A549 (cell line): ENCODE measurements around the gene AMPH. TPM values are rescaled to one million over a fixed set of nuclear protein-coding genes. Genes with fewer than 3 reads are reported as not detected.

ENCODE experiments used
- ATAC-seq, 2 experiments: fragments of 200-7000 bp in 1 of 2; fragments of >200 bp in 1 of 2; cut with Nextera tagmentation in 1 of 2; cut with Tn5 transposase in 1 of 2; 3 replicates each; pipeline versions ENCODE4 v1.8.0 to v1.9.1; 2018 to 2020; ENCODE audit warnings: mild to moderate bottlenecking in 1 of 2, moderate library complexity in 1 of 2
- CTCF ChIA-PET: fragments of 300-600 bp; sonication (Branson Sonifier 250); formaldehyde crosslinking; extraction: SDS; loops from one replicate; lab custom pipeline; 2021; ENCODE audit warnings: antibody characterized with exemption, inconsistent platforms; lab: Yijun Ruan, JAX
- POLR2A ChIA-PET: fragments of 350-600 bp; formaldehyde crosslinking; extraction: SDS; loops from one replicate; lab custom pipeline; 2021; ENCODE audit warnings: antibody characterized with exemption, inconsistent platforms; lab: Yijun Ruan, JAX
- DNase-seq, 2 experiments: peaks; one replicate each; pipeline versions ENCODE4 v3.0.0 to v3.0.0-alpha.2; 2011 to 2016; ENCODE audit warnings: low read depth in 1 of 2, low spot score in 1 of 2
- FAIRE-seq: peaks from 2 replicates; lab custom pipeline; 2011; peaks lifted over from hg19 to GRCh38; lab: Jason Lieb, UNC
- H3K27ac ChIP-seq, 2 experiments: fragments of >200 bp; sonication (Bioruptor Twin); formaldehyde crosslinking; 3 replicates each; pipeline ENCODE4 v1.5.1; 2016 to 2017
- H3K4me1 ChIP-seq: fragments of >200 bp; sonication (Bioruptor Twin); formaldehyde crosslinking; 3 replicates; pipeline ENCODE4 v1.6.1; 2016
- H3K4me2 ChIP-seq: fragments of >200 bp; sonication (Bioruptor Twin); formaldehyde crosslinking; 3 replicates; pipeline ENCODE4 v1.6.1; 2016
- H3K4me3 ChIP-seq: fragments of >200 bp; sonication (Bioruptor Twin); formaldehyde crosslinking; 3 replicates; pipeline ENCODE4 v1.5.1; 2016
- H3K9me3 ChIP-seq: fragments of >200 bp; sonication (Bioruptor Twin); formaldehyde crosslinking; 3 replicates; pipeline ENCODE4 v1.6.1; 2016
- ATOH8 ChIP-seq: fragments of 250-450 bp; sonication (Bioruptor Pico); IDR thresholded peaks from 2 replicates; pipeline ENCODE4 v1.5.0; 2020; ENCODE audit warnings: low read depth, mild to moderate bottlenecking, moderate library complexity
- CHD2 ChIP-seq: fragments of 150-350 bp; IDR thresholded peaks from 2 replicates; pipeline ENCODE4 v1.6.1; 2014; ENCODE audit warnings: low read length; ENCODE audit not compliant: partially characterized antibody
- EHF ChIP-seq: fragments of 250-450 bp; sonication (Bioruptor Pico); IDR thresholded peaks from 2 replicates; pipeline ENCODE4 v1.5.0; 2020; ENCODE audit warnings: mild to moderate bottlenecking
- EP300 ChIP-seq, 2 experiments: fragments of >200 bp; sonication (Bioruptor Twin); formaldehyde crosslinking; IDR thresholded peaks; 2 replicates in 1 of 2; 3 replicates in 1 of 2; pipeline ENCODE4 v1.6.1; 2016 to 2017
- ESRRA ChIP-seq: fragments of 150-350 bp; IDR thresholded peaks from 2 replicates; pipeline ENCODE4 v1.6.1; 2014; ENCODE audit warnings: mild to moderate bottlenecking, low read length, borderline replicate concordance
- FOXS1 ChIP-seq: fragments of 250-450 bp; sonication (Bioruptor Pico); IDR thresholded peaks from 2 replicates; pipeline ENCODE4 v1.5.0; 2020; ENCODE audit warnings: mild to moderate bottlenecking, moderate library complexity
- HDAC2 ChIP-seq: fragments of 200-600 bp; sonication (generic); IDR thresholded peaks from 2 replicates; pipeline ENCODE4 v1.6.1; 2016
- HMGXB4 ChIP-seq: fragments of 250-450 bp; sonication (Bioruptor Pico); IDR thresholded peaks from 2 replicates; pipeline ENCODE4 v1.5.0; 2021; ENCODE audit warnings: mild to moderate bottlenecking, moderate library complexity, borderline replicate concordance
- HOXA7 ChIP-seq: fragments of 250-450 bp; sonication (Bioruptor Pico); IDR thresholded peaks from 2 replicates; pipeline ENCODE4 v1.5.0; 2020; ENCODE audit warnings: mild to moderate bottlenecking, moderate library complexity
- HOXB13 ChIP-seq: fragments of 250-450 bp; sonication (Bioruptor Pico); IDR thresholded peaks from 2 replicates; pipeline ENCODE4 v1.5.0; 2020; ENCODE audit warnings: low read depth, mild to moderate bottlenecking, moderate library complexity
- HOXB5 ChIP-seq: fragments of 250-450 bp; sonication (Bioruptor Pico); IDR thresholded peaks from 2 replicates; pipeline ENCODE4 v1.5.0; 2020; ENCODE audit warnings: mild to moderate bottlenecking, moderate library complexity
- KDM5A ChIP-seq: fragments of 200-600 bp; sonication (generic); IDR thresholded peaks from 2 replicates; pipeline ENCODE4 v1.6.1; 2016; ENCODE audit warnings: antibody characterized with exemption, mild to moderate bottlenecking
- MAFK ChIP-seq: fragments of 450-650 bp; IDR thresholded peaks from 2 replicates; pipeline ENCODE4 v1.6.1; 2014; ENCODE audit not compliant: partially characterized antibody
- MAX ChIP-seq: IDR thresholded peaks from 2 replicates; pipeline ENCODE4 v1.6.1; 2012
- MAZ ChIP-seq: fragments of 150-350 bp; IDR thresholded peaks from 2 replicates; pipeline ENCODE4 v1.6.1; 2014; ENCODE audit warnings: antibody characterized with exemption, low read depth, low read length, borderline replicate concordance
- NFE2L2 ChIP-seq: fragments of 150-350 bp; conservative IDR thresholded peaks from 2 replicates; pipeline ENCODE4 v1.6.1; 2014; ENCODE audit warnings: low read length
- NR3C1 ChIP-seq: fragments of >200 bp; sonication (Bioruptor Twin); formaldehyde crosslinking; IDR thresholded peaks from 3 replicates; pipeline ENCODE4 v1.6.1; 2017
- PHF8 ChIP-seq: fragments of 200-600 bp; sonication (generic); IDR thresholded peaks from 2 replicates; pipeline ENCODE4 v1.6.1; 2016; ENCODE audit warnings: low read depth, mild to moderate bottlenecking, antibody characterized with exemption, moderate library complexity, borderline replicate concordance
- POLR2AphosphoS2 ChIP-seq: conservative IDR thresholded peaks from 2 replicates; pipeline ENCODE4 v1.6.1; 2012; ENCODE audit warnings: low read length, improper control_type of control experiment, inconsistent platforms
- RAD21 ChIP-seq, 2 experiments: fragments of >200 bp in 1 of 2; sonication (Bioruptor Twin) in 1 of 2; formaldehyde crosslinking in 1 of 2; IDR thresholded peaks in 1 of 2; conservative IDR thresholded peaks in 1 of 2; 2 replicates in 1 of 2; 3 replicates in 1 of 2; pipeline ENCODE4 v1.6.1; 2012 to 2018; ENCODE audit warnings: inconsistent platforms in 1 of 2
- RNF2 ChIP-seq: fragments of 200-600 bp; sonication (generic); IDR thresholded peaks from 2 replicates; pipeline ENCODE4 v1.6.1; 2016; ENCODE audit warnings: low read depth, mild to moderate bottlenecking, antibody characterized with exemption, moderate library complexity, borderline replicate concordance
- SMC3 ChIP-seq: fragments of >200 bp; sonication (Bioruptor Twin); formaldehyde crosslinking; IDR thresholded peaks from 3 replicates; pipeline ENCODE4 v1.6.1; 2018; ENCODE audit warnings: inconsistent platforms
- USF2 ChIP-seq: fragments of 450-650 bp; IDR thresholded peaks from 2 replicates; pipeline ENCODE4 v1.6.1; 2014; ENCODE audit warnings: antibody characterized with exemption
- ZSCAN20 ChIP-seq: fragments of 250-450 bp; sonication (Bioruptor Pico); IDR thresholded peaks from 2 replicates; pipeline ENCODE4 v1.8.0; 2022; ENCODE audit warnings: mild to moderate bottlenecking, moderate library complexity
- WGBS: methylation state at CpG from one replicate; pipeline ENCODE4 v1.1.6; 2017; ENCODE audit errors: missing lambda C conversion rate; 5-methylcytosine and 5-hydroxymethylcytosine counted together
- polyA plus RNA-seq, 4 experiments: library from polyadenylated mRNA; depleted of rRNA in 3 of 4; stranded (reverse); fragments of >200 nt; fragmentation: RNase III in 1 of 4; extraction: RNeasy Plus Mini Kit Qiagen cat#74134 plus additional on column Dnase treatment in 1 of 4; gene quantifications; 2 replicates in 3 of 4; 3 replicates in 1 of 4; pipeline ENCODE4 v1.2.3, GENCODE V29; 2011 to 2017
- TF ChIP-seq, protein P1 (sequence below): fragments of >200 bp; sonication (Bioruptor Twin); formaldehyde crosslinking; IDR thresholded peaks from 3 replicates; pipeline ENCODE4 v1.6.1; 2016

The AMPH gene
- polyA plus RNA-seq, 2 of the 4 experiments (the other 2 are of a cell fraction): 0.26 TPM; not detected in 1

GRCh38 chr7:38410056-38410455, 221.1 kb downstream of the AMPH start:
- no peak overlapping the region for H3K4me2 ChIP-seq
- CTCF ChIA-PET: interaction anchor here (0.6 to 2.3 kb wide), 2 partner anchors 11 to 1002 kb away, joined by 3 to 5 read pairs; no protein-coding TSS in a partner anchor
- FAIRE-seq (no peak), ATAC-seq (no peak; a peak in 1 of 6 replicates), DNase-seq (no peak)
- POLR2A ChIA-PET: no interaction called here
- no peaks in the 10 kb centered on the region; the same call in 2 of the 3 replicates for H3K9me3 ChIP-seq
- H3K4me1 ChIP-seq: no peaks in the 10 kb centered on the region
- no peak overlapping the region for H3K4me3 ChIP-seq
- H3K27ac ChIP-seq: no peak overlapping the region
- TF ChIP-seq ZSCAN20 (CRISPR knock-in tag): no peak
- no peak for TF ChIP-seq ATOH8 (CRISPR knock-in tag)
- no peak for TF ChIP-seq KDM5A
- no peak for TF ChIP-seq HOXB5 (CRISPR knock-in tag)
- TF ChIP-seq EHF (CRISPR knock-in tag): no peak
- 15% methylated on average over 2 of the region's 2 CpGs for WGBS

DNA sequence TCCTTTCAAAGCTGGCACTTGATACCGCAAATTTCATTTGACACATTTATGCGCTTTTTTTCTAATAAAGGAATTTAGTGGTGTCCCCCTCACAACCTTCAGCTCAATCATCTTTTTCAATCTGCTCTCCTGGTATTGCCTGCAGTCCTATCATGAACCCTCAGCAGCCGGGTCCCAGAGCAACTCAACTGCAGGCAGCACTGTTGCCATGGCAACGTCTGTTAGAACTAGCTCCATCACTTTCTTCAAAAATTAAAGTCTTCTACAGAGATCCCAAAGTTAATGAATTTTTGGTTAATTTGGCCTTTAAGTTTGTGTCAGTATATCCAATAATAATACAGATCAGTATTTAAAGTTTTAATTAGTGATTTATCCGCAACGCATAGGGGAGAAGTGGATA, 221.6 kb downstream of the AMPH start:
- WGBS: 75% methylated on average over 6 of the region's 6 CpGs
- Histone ChIP-seq H3K4me1 (no peaks in the 10 kb centered on the region), H3K27ac (no peak overlapping the region), H3K4me2 (no peak overlapping the region), H3K9me3 (peaks cover 5% of the 10 kb centered on the region; the same call in 1 of the 3 replicates), H3K4me3 (no peak overlapping the region)
- FAIRE-seq (no peak), DNase-seq (no peak), ATAC-seq (no peak)
- ChIA-PET CTCF (interaction anchor here (0.6 to 2.3 kb wide), 2 partner anchors 10 to 1003 kb away, joined by 3 to 5 read pairs; no protein-coding TSS in a partner anchor), POLR2A (no interaction called here)
- TF ChIP-seq HOXA7 (CRISPR knock-in tag): no peak

GRCh38 chr7:38398725-38399321, 232.3 kb downstream of the AMPH start:
- ChIA-PET CTCF (interaction anchor here (0.6 to 2.0 kb wide), 20 partner anchors 8 to 1119 kb away, joined by 3 to 14 read pairs (median 3); no protein-coding TSS in a partner anchor), POLR2A (no interaction called here)
- H3K4me1 ChIP-seq: no peaks in the 10 kb centered on the region
- no peak overlapping the region for H3K27ac ChIP-seq
- H3K9me3 ChIP-seq: peaks cover 2% of the 10 kb centered on the region; the same call in 1 of the 3 replicates
- ATAC-seq: peak; percentile 76 to 86
- DNase-seq: peak; percentile 25 to 53
- no peak for FAIRE-seq
- H3K4me3 ChIP-seq: no peak overlapping the region
- H3K4me2 ChIP-seq: no peak overlapping the region
- WGBS: 9% methylated on average over 9 of the region's 9 CpGs
- TF ChIP-seq RAD21 (conservative IDR thresholded peaks at IDR 0.05 in 1 of 2, IDR thresholded peaks at IDR 0.05 in 1 of 2) (peak; percentile 74 to 76), USF2 (no peak), HMGXB4 (CRISPR knock-in tag) (no peak), EP300 (IDR thresholded peaks at IDR 0.05) (no peak), MAFK (no peak), POLR2AphosphoS2 (no peak), EHF (CRISPR knock-in tag) (no peak), FOXS1 (CRISPR knock-in tag) (no peak), MAZ (no peak), SMC3 (peak; percentile 72), NFE2L2 (no peak), RNF2 (no peak), ATOH8 (CRISPR knock-in tag) (no peak), ESRRA (no peak), HOXB13 (CRISPR knock-in tag) (no peak), MAX (no peak), HDAC2 (no peak), PHF8 (no peak), ZSCAN20 (CRISPR knock-in tag) (no peak), CHD2 (no peak), NR3C1 (no peak)
- TF ChIP-seq, protein P1, sequence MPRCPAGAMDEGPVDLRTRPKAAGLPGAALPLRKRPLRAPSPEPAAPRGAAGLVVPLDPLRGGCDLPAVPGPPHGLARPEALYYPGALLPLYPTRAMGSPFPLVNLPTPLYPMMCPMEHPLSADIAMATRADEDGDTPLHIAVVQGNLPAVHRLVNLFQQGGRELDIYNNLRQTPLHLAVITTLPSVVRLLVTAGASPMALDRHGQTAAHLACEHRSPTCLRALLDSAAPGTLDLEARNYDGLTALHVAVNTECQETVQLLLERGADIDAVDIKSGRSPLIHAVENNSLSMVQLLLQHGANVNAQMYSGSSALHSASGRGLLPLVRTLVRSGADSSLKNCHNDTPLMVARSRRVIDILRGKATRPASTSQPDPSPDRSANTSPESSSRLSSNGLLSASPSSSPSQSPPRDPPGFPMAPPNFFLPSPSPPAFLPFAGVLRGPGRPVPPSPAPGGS: no peak
